Measurements from ENCODE around the gene EIF4EBP2.

The EIF4EBP2 gene

GRCh38 chr10:70462349-70462984 is 58.5 kb downstream of the EIF4EBP2 start:
- no peak for FAIRE-seq

DNA sequence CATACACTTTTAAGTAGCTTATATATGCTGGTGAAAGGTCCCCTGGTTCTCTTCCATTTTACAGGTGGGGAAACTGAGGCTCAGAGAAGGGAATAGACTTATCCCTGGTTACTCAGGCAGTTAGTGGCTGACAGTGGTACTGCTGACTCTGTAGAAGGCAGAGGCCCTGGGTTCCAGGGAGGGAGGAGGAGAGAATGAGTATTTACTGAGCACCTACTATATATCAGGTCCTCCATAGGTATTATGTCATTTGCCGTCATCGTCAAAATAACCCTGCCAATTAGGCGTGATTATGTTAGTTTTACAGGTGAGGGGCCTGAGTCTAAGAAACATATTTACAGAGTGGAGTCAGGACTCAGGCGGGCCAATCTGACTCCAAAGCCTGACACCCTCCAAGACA is 61.3 kb downstream of the EIF4EBP2 start:
- no peak for FAIRE-seq

DNA sequence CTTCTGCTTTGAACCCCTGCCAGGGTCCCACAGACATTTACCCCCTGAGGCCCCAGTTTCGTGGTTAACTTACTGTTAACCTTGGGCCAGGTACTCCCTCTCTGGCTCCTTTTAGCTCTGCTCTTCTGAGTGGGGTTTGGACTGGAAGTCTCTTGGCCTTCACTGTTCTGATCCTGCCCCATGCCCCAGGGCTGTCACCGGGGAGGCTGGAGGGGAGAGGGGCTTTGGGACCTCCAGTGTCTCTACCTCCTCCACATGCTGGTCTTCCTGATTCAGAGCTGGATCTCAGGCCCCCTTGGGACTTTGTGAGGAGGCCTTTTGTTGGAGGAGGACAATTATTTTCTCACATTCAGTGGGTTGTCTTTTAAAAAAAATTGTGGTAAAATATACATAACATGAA is 61.9 kb downstream of the EIF4EBP2 start:
- no peak for FAIRE-seq

GRCh38 chr10:70466951-70467350 is 63.0 kb downstream of the EIF4EBP2 start:
- no peak for FAIRE-seq

- FAIRE-seq = no peak
These were observed 69.0 kb downstream of the EIF4EBP2 start for GRCh38 chr10:70472799-70473454.

GRCh38 chr10:70474780-70475179 is 70.8 kb downstream of the EIF4EBP2 start:
- no peak for FAIRE-seq

- no peak for FAIRE-seq
These were observed 71.7 kb downstream of the EIF4EBP2 start for GRCh38 chr10:70475661-70476060.

DNA sequence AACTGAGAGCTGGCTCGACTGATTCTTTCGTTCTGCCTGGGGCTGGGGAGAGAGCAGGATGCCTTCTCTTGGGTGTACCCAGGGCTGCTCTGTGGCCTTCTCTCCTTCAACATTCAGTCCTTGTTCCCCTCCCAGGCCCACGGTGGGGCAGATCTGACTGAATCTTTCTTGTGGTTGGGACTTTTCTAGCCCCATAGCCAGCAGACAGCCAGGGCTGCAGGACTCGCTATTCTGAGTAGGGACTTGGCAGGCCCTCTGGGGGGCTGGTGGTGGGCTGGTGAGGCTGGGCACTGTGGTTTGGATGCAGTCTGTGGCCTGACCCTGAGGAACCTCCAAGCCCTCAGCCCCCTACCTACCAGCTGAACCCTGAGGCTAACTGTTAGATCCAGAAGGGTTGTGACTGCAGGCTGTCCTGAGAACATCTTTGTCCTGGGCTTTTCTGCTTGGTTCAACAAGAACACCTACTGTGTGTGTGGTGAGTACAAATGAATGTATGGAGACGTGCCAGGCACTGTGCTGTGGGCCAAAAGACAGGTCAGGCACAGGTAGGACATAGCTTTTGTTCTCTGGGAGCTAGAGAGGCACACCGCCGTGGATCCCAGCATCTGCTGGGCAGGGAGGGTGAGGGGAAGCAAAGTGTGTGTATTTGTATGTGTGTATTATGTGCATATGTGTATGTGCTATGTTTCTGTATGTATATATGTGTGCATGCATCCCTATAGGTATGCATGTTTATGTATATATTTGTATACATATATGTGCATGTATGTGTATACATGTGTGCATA is 72.5 kb downstream of the EIF4EBP2 start:
- FAIRE-seq = no peak

GRCh38 chr10:70477661-70478162 is 73.8 kb downstream of the EIF4EBP2 start:
- no peak for FAIRE-seq

All from colon (tissue), 2 donors.